RCC 7860 (cell line): ENCODE results near the gene GABRA5.

Experiments
- DNase-seq: peaks from one replicate; pipeline ENCODE4 v3.0.0-alpha.2; 2015; ENCODE audit warnings: low spot score
- FAIRE-seq: peaks from 2 replicates; lab custom pipeline; 2012; peaks lifted over from hg19 to GRCh38; lab: Jason Lieb, UNC

Gene GABRA5

DNA sequence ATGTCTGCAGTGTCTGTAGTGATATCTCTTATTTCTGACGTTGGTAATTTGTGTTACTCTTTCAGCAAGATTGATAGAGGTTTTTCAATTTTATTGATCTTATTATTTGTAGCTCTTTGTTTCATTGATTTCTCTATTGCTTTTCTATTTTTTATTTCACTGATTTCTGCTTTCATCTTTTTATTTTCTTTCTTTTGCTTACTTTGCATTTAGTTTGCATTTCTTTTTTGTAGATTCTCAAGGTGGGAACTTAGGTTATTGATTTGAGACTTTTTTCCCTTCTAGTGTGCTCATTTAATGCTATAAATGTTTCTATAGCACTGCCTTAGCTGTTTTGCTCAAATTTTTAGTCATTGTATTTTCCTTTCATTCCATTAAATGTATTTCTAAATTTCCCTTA lies 54.6 kb downstream of the GABRA5 start:
- no peak for FAIRE-seq
- no peak for DNase-seq

DNA sequence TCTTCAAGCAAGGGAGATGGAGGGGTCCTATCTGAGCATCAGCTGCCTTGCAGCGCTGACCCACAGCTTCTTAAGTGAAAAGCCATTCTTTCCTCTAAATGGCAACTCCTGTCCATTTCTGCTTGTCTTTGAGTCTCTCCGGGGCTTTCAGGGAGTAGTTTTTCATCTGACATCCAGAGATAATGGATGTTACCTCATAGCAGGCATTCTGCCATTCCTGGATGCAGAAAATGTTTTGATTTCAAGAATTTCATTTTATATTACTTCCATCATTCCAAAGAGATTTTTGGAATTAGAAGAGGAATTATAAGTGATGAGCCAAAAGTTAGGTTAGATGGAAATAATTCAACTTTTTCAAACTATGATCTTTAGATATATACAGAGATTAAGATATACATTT lies 59.2 kb downstream of the GABRA5 start:
- no peak for DNase-seq
- FAIRE-seq, result no peak

DNA sequence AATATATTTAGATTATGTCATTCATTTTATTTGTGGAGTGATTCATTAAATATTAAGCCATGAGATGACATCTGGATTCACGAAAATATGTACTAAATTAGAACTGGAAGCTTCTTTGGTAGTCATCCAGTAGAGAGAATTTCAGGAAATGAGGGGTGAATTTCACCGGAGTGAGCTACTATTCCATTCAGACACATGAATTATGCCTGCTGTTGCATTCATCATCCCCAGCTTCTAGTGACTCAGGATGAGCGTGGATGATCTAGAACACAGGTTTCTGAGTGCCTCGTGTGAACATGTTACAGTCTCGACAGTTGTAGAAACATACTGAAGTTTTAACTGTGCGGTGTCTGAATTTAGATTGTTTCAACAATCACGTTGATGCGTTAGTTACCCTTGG lies 61.2 kb downstream of the GABRA5 start:
- FAIRE-seq, result no peak

DNA sequence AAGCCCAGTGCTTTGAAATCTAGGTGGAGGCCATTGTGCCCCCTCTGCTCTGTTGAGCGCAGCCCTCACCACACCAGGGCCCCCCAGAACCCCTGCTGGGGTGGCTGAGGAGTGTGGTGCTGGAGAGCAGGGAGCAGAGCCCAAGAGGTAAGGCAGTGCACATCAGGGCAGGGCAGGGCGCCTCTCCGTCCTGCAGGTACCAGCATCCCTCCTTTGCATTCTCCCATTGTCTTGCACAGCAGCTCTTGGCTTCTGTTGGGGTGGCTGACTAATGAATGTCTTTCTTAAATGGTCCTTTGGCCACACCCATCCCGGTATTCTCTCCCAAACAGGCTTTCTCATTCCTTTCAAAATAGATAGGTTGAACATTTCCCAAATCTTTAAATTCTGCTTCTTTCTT lies 62.7 kb downstream of the GABRA5 start:
- DNase-seq (no peak), FAIRE-seq (no peak)

More for the DNA sequence above, 61.2 kb downstream of the GABRA5 start:
- DNase-seq, result no peak

DNA sequence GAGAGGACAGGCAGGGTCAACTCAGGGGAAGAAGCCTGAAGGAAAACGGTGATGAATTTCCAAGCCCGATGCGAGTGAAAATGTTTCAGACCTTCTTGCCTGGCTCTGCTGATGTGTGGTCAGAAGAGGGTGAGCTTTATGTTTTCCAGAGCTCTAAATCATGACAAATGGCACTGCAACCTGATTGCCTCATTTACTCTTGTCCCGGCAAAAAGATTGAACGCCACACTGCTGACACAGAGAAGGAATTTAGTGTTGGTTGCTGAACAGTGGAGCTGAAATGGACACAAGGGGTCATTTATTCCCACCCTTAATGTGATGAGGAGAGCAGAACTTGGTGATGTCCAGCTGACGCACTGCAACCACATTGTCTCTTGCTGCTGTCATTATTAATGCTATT lies 68.0 kb downstream of the GABRA5 start:
- DNase-seq (no peak), FAIRE-seq (no peak)

DNA sequence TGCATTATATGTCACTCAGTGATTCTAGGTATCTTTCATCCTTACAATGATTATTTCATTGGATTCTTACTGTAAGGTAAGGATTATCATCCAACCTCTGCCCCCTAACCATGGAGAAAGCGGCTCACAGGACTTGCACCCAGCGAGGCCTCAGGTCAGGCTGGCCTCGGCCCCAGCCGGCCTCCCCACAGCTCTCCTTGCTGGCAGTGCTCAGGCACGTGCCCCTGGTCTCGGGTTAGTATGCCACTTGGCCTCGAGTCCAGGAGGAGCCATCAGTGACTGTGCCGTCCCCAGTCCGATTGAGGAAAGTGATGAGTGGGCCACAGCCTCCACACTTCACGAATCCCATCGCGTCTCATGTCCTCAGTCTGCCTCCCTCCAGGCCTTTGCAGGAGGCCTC lies 68.5 kb downstream of the GABRA5 start:
- FAIRE-seq (no peak), DNase-seq (no peak)

DNA sequence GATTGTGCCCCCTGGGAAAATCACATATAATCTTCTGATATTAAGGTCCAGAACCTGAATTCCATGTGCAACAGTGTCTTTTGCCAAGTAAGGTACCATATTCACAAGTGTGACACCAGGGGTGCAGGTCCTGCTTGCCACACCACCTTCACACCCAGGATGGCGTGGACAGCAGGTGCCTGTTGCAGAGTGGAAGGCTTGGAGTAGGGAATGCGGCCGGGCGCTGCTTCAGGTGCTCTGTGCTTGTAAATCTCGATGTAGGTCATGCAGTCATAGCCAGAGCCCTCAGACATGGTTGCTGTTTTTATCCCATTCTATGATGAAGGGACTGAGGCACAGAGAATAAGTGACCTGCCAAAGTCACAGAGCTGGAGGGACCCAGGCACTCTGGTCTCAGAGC lies 69.6 kb downstream of the GABRA5 start:
- FAIRE-seq (no peak), DNase-seq (no peak)

DNA sequence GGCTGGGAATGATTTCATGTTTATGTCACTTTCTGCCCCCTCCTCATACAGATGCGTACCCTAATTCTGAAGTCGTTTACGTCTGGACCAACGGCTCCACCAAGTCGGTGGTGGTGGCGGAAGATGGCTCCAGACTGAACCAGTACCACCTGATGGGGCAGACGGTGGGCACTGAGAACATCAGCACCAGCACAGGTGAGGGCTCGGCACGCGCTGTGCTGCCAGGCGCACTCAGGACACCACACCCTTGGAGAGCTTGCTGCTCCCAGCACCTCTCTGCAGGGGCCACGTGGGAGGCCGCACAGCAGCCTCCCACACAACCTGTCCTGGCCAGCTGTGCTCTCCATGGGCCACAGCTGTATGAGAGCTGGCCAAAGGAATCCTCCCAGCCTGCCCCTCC lies 70.3 kb downstream of the GABRA5 start:
- FAIRE-seq, result no peak
- DNase-seq, result no peak

DNA sequence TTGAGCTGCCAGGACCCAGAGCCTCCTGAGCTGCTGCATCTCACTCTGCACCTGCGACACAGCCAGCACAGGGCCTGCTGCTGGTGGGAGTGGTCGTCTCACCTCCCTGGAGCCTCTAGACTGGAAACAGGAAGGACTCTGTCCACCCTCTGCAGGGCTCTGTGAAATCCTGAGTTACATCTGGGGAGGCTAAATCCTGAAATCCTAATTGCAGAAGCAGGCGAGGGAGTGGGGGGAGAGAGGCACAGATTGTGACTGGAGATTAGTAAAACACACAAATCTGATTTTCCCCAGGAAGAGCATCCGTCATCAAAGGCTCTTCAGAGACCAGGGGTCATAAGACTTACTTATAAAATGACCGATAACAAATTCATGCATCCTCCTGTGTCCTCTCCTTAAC lies 72.5 kb downstream of the GABRA5 start:
- FAIRE-seq (no peak), DNase-seq (no peak)

DNA sequence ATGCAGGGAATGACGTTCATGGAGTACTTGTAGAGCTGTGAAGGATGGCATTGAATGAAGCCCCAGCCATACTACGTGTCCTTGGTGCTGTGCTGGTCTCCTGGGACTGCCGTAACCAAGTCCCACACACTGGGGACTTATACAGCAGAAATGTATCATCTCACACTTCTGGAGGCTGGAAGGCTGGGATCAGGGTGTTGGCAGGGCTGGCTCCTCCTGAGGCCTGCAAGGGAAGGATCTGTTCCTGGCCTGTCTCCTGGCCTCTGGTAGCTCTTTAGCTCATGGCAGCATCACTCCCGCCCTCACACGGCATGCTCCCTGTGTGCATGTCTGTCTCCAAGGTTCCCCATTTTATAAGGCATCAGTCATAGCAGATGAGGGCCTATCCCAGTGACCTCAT lies 74.6 kb downstream of the GABRA5 start:
- DNase-seq (no peak), FAIRE-seq (no peak)

DNA sequence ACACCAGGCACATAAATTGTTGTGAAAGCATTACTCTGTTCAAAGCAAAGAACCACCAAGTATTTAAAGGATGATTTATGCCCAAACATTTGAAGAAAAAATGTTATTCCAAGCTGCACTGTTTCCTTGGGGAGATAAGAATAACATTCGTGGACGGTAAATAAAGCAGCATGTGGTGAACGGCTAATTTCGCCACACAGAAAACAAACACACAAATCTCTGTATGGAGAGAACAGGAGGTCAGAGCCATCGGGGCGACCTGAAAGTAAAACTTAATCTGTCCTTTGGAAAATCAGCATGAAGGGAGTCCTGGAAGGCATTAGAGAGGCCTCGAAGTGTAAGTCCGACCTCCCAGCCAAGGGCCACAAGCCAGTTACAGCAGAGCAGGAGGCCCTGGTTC lies 77.0 kb downstream of the GABRA5 start:
- DNase-seq (no peak), FAIRE-seq (no peak)

DNA sequence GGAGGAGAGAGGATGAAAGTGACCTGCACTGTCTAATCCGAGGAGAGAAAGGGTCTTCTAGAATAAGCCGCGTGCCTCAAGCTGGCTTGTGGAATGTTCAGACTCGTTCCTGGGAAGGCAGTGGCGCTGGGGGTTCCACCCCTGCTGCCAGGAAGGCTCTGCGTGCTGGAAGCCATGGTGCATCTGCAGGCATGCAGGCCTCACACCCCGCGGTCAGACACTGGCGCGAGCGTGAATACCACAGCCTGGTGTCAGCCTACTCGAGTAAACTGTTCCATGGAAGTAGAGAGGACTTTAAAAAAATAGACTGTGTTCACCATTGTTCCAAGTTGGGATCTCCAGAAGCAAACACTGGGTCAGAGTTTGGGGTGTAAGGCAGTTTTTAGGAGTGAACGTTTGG lies 78.2 kb downstream of the GABRA5 start:
- FAIRE-seq, result no peak
- no peak for DNase-seq

DNA sequence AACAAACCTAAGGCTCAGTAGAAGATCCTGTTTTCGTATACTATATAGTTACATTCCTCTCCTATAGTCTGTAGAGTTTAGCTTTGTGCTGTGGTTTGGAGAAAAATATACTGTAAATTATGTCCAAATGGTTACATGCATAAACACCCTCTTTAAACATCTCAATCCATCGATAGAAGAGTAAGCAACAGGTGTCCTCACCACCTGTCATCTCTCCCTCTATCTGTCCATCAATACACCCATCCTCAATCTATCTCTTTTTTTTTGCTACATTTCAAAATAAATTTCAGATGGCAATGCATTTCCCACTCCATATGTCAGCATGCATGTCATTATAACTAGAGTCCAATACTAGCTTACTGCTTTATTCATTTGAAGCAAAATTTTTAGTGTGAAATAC lies 83.1 kb downstream of the GABRA5 start:
- FAIRE-seq (no peak), DNase-seq (no peak)

DNA sequence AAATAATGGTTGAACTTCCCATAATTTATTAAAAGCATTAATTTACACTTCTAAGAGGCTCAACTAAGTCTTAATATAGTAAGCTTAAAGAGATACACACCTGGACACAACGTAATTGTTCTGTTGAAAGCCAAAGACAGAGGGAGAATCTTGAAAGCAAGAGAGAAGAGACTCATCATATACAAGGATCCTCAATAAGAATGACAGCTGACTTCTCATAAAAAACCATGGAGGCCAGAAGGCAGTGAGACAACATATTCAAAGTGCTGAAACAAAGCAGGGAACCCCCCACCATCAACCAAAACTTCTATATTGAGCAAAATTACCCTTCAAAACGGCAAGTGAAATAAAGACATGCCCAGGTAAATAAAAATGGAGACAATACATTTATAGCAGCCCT lies 87.5 kb downstream of the GABRA5 start:
- DNase-seq (no peak), FAIRE-seq (no peak)

DNA sequence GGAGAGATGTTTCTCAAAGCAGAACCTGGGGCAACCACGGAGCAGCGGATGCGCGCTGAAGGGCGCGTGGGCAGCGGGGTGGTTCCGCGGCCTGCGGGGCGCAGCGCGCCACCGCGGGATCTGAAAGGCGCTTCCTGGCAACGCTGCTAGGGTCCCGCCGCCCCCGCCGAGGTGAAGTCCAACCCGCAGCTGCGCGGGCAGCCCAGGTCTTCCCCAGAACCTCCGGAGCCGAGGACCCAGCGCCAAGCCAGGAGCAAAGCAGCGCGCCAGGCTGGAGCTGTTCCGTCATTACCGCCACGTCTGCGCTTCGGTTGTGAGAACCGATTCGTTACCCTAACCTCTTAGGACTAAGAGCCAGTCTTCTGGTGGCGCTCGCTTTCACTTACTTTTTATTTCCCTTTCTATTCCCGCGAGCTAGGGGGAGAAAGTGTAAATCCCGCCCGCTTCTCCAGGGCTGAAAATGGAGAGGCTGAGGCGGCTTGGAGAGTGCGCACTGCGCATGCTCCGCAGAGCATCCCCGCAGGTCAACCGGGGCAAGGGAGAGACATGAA lies 100.9 kb downstream of the GABRA5 start:
- no peak for DNase-seq
- no peak for FAIRE-seq

DNA sequence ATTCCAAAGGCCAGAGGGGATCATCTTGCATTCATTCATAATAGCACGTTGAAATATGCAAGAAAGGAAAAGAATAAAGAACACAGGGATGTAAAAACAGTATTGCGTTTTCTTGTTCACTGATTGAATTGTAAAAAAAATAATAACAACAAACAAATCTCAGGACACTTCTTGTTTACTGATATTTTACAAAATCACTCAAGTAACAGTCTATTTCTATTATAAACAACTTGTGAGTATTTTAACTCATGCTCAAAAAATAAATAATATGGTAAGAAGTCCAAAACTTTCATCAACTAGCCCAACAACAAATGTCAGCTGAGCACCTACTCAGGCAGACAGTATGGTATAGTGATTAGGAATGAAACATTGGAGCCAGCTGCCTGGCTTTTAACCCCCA lies 101.9 kb downstream of the GABRA5 start:
- no peak for FAIRE-seq
- DNase-seq, result no peak

DNA sequence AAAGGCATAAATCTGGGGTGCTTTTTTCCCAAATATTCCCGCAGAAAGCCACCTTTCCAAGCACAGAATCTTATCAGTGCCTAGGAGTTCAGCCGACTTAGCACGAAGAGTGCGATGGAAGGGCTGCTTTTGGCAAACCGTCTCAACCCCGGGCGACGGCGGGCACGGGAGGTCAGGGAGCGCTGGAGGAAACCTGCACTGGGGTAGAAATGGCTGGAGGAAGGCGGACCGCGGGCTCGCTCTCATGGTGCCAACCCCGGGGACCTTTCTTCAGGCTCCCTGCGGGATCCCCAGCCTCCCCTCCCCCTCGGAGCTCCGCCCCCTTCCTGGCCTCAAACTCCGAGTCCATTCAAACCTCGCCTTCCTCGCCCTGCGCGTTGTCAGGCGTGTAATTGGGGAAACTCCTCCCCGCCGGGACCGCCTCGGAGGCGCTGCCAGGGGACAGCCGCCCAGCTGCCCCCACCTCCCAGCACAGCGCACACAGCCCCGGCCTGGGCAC lies 103.9 kb downstream of the GABRA5 start, which contains the start of gene GABRG3:
TSS of gene GABRG3 (plus strand) at position 470 of the 499 bp plus-strand sequence.
- FAIRE-seq (no peak), DNase-seq (no peak)

DNA sequence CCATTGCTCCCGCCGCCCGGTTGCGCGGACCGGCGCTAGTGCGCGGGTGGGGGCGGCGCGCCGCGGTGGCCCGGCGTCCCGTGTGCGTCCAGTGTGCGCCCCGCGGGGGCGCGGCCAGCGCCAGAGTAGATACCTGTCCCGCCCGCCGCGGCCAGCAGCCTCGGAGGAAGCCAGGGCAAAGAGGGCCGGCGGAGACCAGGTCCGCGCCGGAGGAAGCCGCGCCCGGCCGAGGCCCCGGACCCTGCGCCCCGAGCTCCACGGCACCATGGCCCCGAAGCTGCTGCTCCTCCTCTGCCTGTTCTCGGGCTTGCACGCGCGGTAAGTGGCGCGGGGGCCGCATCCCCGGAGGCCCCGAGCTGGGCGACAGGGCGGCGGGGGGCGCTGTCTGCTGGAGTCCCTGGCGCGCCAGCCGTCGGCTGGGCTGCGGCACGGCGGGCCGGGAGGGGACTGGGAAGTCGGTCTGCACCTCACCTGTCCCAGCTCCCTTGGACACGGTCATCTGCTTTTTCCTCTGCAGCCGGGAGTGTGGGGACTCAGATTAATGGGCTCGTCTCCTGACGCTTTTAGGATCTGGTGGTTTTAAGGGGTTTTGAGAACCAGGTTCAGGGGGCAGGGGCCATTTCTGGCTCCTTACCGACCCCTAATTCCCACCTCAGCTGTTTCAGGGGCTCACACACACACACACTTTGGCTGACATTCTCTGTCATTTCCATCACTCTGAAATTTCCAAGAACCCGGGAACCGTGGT lies 104.6 kb downstream of the GABRA5 start:
- DNase-seq (no peak), FAIRE-seq (no peak)

DNA sequence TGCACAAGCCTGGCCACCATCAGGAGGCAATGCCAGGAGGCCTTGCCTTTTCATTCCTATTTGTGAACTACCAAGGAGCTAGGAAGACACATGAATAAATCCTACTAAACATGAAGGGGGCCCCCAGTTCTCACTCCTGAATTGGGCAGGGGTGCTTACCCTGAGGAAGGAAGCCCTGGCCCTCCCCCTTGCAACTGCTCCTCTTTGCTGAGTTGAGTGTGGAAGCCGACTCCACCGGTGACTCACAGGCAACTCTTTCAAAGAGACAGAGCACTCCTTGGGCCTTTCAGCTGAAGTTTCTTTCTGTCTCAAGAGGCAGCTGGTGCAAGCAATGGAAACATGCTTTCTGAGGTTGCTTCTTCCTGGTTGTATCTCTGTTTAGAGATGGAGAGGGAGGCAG lies 105.8 kb downstream of the GABRA5 start:
- FAIRE-seq (no peak), DNase-seq (no peak)

DNA sequence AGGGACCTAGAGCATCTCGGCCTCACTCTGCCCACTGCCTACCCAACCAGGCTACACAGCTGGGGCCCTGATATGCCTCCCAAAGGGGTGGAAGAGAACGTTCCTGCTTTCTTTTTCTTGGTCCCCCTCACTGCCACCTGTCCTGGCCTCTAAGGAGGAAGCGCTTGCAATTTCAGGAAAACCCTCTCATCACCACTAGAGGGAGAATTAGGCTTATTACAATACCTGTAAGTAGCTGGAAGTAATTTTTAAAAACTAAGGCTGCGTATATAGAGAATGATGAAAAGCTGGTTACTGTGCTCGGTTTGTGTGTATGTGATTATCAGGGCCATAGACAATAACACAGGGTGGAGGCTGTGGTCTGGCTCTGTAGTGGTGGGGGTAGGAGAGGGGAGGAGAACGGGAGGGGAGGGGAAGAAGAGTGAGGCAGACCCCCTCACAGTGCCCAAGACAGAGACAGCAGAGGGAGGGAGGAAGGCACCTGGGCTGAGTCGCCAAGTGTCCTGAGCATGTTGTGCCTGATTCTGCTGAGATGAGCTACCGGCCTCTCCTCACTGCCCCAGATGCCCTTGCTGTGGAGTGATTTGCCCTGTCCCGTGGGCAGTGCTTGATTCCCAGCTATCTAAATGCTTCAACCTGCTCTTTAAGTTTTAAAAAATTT lies 107.4 kb downstream of the GABRA5 start:
- DNase-seq (no peak), FAIRE-seq (no peak)

DNA sequence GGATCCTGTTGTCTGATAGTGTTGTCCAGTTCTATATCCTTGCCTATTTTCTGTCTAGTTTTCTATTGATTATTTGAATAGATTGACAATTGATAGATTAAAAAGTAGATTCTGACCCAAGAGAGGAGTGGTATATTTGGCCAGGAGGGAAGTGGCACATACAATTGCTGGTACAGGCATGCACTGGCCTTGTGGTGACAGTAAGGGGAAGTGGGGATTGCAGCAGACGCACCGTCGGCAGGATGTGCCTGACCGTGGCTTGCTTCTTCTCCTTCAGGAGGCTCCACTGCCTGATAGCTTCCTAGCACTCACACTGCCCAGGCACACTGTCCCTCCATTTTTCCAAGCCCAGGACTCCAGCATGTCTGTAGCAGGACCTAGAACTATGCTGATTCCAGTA lies 114.6 kb downstream of the GABRA5 start:
- DNase-seq (no peak), FAIRE-seq (no peak)

DNA sequence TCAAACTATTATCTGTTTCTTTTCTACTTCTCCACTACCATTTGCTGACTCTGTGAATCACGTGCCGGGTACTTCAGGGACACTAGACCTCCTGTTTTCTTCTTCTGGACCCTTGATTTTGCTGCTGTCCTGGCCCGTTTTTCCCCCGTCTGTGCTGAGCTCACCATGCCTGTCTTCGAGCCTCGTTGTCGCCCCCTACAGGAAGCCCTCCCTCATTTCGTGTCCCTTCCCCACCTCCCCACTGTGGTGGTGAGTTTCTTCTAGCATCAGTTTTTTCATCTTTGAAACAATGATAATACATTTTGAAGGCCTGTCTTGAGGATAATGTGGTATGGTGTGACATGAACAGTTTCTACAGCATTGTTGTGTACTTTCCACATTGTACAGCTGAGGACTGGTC lies 117.0 kb downstream of the GABRA5 start:
- DNase-seq (no peak), FAIRE-seq (no peak)
